ENCODE data around the gene WWC2.
"Not testable (repeated sequence)": the region's sequence is repeated elsewhere in the genome, so short reads cannot be mapped to it uniquely, and the experiment has no call there.

The WWC2 gene

GRCh38 chr4:183172881-183173280 is 73.8 kb downstream of the WWC2 start:
- no peak for DNase-seq (ENCODE audit: low read depth, low spot score)

DNA sequence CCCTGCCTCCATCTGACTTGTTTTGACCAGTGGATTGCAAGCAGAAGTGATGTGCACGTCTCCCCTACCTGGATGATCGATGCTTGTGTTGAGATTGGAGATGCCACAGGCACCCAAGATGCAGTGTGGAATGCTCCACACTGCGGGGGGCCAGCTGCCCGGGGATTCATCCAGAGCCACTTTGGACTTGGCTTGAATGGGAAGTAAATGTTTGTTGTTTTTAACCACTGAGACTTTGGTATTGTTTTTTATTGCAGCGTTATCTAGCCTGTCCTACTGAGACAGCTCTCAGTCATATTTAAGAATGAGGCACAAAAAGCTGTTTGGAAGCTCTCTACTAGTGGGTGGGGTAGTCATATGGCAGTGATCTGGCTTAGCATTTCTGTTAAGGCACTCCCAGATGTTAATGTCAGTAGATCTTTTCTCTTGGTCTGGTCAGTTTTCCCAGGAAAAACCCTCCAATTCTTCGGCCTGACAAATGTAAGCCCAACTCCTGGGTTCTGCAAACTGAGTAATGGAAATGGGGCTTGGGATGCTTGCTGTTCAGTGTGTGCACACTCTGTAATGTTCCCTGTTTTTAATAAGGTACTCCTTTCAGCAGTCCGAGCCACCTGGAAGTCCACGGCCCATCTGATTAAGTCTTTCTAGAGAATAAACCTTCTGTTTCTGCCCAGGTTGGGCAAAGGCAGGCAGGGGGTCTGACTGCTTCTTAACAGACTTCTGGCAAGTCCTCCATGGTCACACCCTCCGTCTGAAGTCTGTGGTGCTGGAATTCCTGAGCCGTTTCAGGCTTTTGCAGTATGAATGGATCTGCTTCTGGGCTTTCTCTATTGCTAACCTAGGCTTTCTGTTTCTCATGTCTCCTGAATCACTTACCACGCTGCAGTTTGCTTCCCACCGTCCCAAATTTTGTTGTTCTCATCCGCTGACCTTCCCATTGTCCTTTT is 74.8 kb downstream of the WWC2 start:
- DNase-seq (ENCODE audit: low read depth, low spot score) = peak; percentile 74

DNA sequence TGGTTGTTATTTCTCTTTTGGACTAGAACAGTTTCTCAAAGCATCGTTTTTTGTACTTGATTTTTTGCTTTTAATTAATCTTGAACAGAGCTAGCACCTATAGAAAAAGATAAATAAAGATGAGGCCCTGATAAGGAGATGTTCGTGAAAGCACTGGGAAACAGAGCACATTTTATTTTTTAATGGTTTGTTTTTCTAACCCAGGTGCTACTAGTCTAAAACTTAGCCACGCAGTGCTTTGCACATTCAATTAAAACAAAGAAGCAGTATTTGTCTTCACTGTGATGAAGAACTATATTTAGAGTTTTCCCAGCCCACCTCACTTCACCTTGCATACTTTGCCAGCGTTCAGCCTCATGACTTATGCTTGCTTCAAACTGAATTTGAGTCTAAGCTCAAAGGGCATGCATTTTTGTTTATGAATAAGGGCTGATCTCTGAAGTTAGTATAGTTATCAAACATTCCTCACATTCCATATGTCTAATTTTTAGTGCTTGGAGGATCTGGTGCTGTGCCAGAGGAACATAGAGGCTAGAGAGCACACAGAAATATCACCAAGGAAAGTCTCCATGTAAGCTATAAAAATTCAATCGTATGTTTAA is 76.7 kb downstream of the WWC2 start:
- DNase-seq (ENCODE audit: low read depth, low spot score) = no peak

GRCh38 chr4:183177001-183177400 is 77.9 kb downstream of the WWC2 start:
- DNase-seq (ENCODE audit: low read depth, low spot score) = no peak

DNA sequence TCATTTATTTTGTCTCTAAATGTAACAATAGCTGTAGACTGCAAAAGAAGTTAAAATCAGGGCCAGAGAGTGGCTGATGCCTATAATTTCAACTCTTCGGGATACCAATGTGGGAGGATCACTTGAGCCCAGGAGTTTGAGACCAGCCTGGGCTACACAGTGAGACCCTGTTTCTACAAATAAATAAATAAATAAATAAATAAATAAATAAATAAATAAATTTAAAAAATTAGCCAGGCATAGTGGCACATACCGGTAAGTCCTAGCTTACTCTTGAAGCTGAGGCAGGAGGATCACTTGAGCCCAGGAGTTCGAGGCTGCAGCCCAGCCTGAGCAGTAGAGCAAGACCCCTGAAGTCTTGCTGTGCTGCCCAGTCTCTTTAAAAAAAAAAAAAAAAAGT is 79.1 kb downstream of the WWC2 start:
- no peak for DNase-seq (ENCODE audit: low read depth, low spot score)

GRCh38 chr4:183180096-183180495 is 81.0 kb downstream of the WWC2 start:
- DNase-seq (ENCODE audit: low read depth, low spot score) = no peak

GRCh38 chr4:183180621-183181020 is 81.6 kb downstream of the WWC2 start:
- DNase-seq (ENCODE audit: low read depth, low spot score) = no peak

DNA sequence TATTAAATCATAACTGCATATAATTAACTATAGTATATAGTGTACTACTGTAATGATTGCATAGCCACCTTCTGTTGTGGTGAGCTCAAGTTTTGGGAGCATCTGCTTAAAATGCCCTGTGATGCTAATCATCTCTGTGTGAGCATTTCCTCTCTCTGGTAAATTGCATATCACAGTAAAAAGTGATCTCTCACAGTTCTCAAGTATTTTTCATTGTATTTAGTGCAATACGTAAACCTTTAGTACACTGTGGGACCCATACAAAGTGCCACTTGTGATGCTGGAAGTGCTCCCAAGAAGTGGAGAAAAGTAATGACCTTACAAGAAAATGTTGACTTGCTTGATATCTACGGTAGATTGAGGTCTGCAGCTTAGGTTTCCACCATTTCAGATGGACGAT is 82.0 kb downstream of the WWC2 start:
- no peak for DNase-seq (ENCODE audit: low read depth, low spot score)

DNA sequence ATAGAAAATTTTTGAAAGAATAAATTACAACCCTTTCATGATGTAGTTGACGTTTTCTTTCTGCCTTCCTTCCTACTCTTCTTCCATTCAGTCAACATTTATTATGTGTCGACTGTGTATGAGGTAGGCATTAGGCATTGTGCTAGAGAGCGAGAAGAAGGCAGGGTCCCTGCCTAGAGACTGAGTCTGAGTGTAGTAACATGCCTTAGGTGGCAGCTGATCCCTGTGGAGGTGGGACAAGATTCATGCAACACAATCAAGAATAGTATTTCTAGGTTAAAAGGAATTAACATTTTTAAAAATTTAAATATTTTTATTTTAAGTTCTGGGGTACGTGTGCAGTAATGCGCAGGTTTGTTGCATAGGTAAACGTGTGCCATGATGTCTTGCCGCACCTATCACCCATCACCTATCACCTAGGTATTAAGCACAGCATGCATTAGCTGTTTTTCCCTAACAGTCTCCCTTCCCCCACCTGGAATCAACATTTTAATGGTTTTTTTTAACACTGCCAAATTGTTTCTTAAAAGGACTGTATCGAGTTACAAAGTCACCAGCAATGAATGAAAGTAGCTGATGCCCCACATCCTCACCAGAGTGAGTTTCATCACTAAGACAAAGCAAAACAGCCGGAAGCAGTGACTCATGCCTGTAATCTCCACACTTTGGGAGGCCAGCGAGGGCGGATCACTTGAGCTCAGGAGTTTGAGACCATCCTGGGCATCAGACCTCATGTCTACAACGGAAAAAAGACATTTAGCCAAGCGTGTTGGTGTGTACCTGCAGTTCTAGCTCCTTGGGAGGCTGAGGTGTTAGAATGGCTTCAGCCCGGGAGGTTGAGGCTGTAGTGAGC is 84.0 kb downstream of the WWC2 start:
- peak; percentile 93 for DNase-seq (ENCODE audit: low read depth, low spot score)

DNA sequence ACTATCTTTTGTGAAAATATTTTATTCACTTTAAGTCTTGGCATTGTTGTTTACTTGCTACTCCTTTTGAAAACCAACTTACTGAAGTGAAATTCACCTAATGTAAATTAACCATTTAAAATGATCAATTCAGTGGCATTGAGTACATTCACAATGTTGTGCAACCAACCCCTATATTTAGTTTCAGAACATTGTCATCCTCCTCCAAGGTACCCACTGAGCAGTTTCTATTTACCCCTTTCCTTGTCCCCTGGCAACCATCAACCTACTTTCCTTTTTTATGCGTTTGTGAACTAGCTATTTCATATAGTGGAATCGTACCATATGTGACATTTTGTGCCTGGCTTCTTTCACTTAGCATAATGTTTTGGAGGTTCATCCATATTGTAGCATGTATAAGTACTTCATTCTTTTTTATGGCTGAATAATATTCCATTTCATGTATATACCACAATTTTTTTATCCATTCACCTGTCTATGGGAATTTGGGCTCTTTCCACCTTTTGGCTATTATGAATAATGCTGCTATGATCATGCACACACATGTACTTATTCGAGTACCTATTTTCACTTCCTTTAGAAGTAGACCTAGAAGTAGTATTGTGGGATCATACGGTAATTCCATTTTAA is 85.0 kb downstream of the WWC2 start:
- DNase-seq (ENCODE audit: low read depth, low spot score) = no peak

DNA sequence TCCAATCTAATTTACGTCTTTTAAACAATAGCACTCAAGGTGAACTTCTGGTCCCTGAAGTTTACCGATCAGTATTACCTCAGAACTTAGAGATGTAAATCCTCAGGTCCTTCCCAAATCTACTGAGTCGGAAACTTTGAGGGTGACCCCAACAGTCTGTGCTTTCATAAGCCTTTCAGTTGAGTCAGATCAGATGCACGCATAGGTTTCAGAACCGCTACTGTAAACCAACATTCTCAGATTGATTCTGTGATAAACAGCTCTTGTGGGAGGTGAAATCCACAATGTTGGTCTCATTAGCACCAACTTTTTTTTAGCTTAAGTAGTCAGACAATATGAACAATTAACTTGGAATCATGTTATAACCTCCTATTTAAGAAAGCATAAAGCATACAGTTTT is 86.0 kb downstream of the WWC2 start:
- DNase-seq (ENCODE audit: low read depth, low spot score) = no peak

- no peak for DNase-seq (ENCODE audit: low read depth, low spot score)
These were observed 86.5 kb downstream of the WWC2 start for GRCh38 chr4:183185559-183185958.

DNA sequence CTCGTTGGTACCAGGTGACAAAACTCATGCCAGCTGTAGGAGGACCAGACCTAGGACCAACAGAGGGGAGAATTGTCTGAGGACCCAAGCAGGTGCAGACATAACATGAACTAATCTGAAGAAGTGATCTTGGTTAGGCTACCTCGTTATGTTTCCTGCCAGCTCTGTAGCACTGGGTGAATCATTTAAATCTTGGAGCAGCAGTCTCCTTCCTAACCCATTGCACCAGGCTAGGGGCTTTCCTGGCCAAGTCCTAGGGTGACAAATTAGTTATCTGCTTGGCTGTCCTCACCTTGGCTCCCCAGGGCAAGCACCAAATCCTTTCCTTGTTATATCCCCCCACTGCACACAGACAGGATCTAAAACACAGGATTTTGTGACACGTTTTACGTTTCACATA is 87.8 kb downstream of the WWC2 start:
- no peak for DNase-seq (ENCODE audit: low read depth, low spot score)

GRCh38 chr4:183190900-183191527 is 92.0 kb downstream of the WWC2 start:
- DNase-seq (ENCODE audit: low read depth, low spot score) = no peak

DNA sequence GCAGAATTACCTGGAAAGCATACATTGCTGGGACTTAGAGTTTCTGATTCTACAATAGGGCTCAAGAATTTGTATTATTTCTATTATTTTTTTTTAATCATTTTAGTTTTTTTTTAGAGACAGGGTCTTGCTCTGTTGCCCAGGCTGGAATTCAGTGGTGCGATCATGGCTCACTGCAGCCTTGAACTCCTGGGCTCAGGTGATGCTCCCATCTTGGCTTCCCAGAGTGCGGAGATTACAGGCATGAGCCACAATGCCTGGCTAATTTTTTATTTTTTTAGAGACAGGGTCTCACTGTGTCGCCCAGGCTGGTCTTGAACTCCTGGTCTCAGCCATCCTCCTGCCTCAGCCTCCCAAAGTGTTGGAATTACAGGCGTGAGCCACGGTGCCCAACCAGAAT is 92.6 kb downstream of the WWC2 start:
- DNase-seq (ENCODE audit: low read depth, low spot score) = no peak

DNA sequence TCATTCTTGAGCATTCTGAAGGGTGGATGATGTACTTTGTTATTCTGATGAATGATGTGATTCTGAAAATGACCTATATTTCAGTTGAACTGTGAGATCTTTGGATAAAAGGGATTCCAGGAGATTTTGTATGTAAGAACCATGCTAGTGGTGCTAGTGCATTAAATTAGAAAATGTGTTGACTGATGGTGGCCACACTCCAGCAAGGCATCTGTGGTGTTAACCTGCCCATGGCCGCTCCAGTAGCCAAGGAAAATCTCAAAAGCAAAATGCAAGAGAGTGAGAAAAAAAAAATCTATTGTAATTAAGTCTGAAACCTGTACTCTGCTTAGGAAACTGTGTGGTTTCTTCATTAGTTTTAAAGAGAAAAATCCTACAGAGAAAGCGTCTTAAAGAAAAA is 93.5 kb downstream of the WWC2 start:
- DNase-seq (ENCODE audit: low read depth, low spot score) = no peak

GRCh38 chr4:183193730-183194338 is 94.8 kb downstream of the WWC2 start:
- DNase-seq (ENCODE audit: low read depth, low spot score) = not testable (repeated sequence)

GRCh38 chr4:183195534-183195933 is 96.5 kb downstream of the WWC2 start:
- no peak for DNase-seq (ENCODE audit: low read depth, low spot score)

- no peak for DNase-seq (ENCODE audit: low read depth, low spot score)
These were observed 98.1 kb downstream of the WWC2 start for GRCh38 chr4:183197140-183197539.

GRCh38 chr4:183200453-183200852 is 101.4 kb downstream of the WWC2 start:
- DNase-seq (ENCODE audit: low read depth, low spot score) = no peak

GRCh38 chr4:183201331-183201730 is 102.3 kb downstream of the WWC2 start:
- DNase-seq (ENCODE audit: low read depth, low spot score) = no peak
